Adrenal gland (tissue), 5 donors: ENCODE measurements around the gene PPM1A.

Experiments
- POLR2A ChIP-seq, 2 donors: fragments of 450-650 bp; IDR thresholded peaks; one replicate each; pipeline ENCODE4 v1.6.1; 2017; ENCODE audit warnings: antibody characterized with exemption in 2 of 2, mild to moderate bottlenecking in 2 of 2, moderate library complexity in 1 of 2
- TF ChIP-seq, protein P1 (sequence below), 6 experiments: fragments of 450-650 bp in 4 of 6; fragments of 200-600 bp in 2 of 6; sonication (generic) in 1 of 6; IDR thresholded peaks; 1 replicate in 5 of 6; 2 replicates in 1 of 6; pipeline versions ENCODE4 v1.5.1 to v1.8.0; 2016 to 2021; ENCODE audit warnings: antibody characterized with exemption in 6 of 6, mild to moderate bottlenecking in 2 of 6, moderate library complexity in 1 of 6
- donor health status: DM: no; HTN: no; CAD: no.

DNA sequence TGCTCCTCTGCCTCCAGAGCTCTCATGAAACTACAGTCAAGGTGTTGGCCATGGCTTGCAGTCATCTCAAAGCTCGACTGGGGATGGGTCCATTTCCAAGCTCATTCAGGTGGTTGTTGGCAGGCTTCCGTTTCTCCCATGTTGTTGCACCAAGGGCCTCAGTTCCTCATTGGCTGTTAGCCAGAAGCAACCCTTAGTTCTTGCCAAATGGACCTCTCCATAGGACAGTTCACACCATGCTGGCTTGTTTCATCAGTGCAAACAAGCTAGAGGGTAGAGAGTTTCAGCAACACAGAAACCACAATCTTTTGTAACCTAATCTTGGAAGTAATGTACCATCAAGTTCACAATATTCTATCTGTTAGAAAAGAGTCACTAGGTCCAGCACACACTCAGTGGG, 22.7 kb upstream of the PPM1A start:
- TF ChIP-seq, protein P1, sequence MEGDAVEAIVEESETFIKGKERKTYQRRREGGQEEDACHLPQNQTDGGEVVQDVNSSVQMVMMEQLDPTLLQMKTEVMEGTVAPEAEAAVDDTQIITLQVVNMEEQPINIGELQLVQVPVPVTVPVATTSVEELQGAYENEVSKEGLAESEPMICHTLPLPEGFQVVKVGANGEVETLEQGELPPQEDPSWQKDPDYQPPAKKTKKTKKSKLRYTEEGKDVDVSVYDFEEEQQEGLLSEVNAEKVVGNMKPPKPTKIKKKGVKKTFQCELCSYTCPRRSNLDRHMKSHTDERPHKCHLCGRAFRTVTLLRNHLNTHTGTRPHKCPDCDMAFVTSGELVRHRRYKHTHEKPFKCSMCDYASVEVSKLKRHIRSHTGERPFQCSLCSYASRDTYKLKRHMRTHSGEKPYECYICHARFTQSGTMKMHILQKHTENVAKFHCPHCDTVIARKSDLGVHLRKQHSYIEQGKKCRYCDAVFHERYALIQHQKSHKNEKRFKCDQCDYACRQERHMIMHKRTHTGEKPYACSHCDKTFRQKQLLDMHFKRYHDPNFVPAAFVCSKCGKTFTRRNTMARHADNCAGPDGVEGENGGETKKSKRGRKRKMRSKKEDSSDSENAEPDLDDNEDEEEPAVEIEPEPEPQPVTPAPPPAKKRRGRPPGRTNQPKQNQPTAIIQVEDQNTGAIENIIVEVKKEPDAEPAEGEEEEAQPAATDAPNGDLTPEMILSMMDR (IDR thresholded peaks at IDR 0.05) = no peak
- TF ChIP-seq POLR2A (IDR thresholded peaks at IDR 0.05) = no peak
